NOMO-1 (cell line): ENCODE data around the gene PKP3.
"Not testable (repeated sequence)": the region's sequence is repeated elsewhere in the genome, so short reads cannot be mapped to it uniquely, and the experiment has no call there.

Source experiments
- DNase-seq, 2 experiments: peaks; one replicate each; lab custom pipeline; 2025; ENCODE audit not compliant: unreplicated experiment in 2 of 2; lab: John Stamatoyannopoulos, UW

Gene PKP3

GRCh38 chr11:394858-395655, 1.0 kb downstream of the PKP3 start:
- no peak for DNase-seq

- DNase-seq: no peak
Measured at GRCh38 chr11:395866-396265, 1.9 kb downstream of the PKP3 start.

GRCh38 chr11:396511-396947, 2.5 kb downstream of the PKP3 start:
- peak in 1 of 2 experiments; percentile 31 for DNase-seq

GRCh38 chr11:396948-397548, 3.0 kb downstream of the PKP3 start:
- DNase-seq: peak; percentile 72 to 75

GRCh38 chr11:398826-399225, 4.8 kb downstream of the PKP3 start:
- peak in 1 of 2 experiments; percentile 20 for DNase-seq

- DNase-seq: no peak
Measured at GRCh38 chr11:399731-400211, 5.8 kb downstream of the PKP3 start.

- no peak for DNase-seq
Measured at GRCh38 chr11:400241-400689, 6.3 kb downstream of the PKP3 start.

GRCh38 chr11:401196-401595, 7.2 kb downstream of the PKP3 start:
- not testable (repeated sequence) for DNase-seq

GRCh38 chr11:403021-403760, 9.2 kb downstream of the PKP3 start:
- no peak for DNase-seq

- no peak for DNase-seq
Measured at GRCh38 chr11:403761-404431, 9.9 kb downstream of the PKP3 start.

GRCh38 chr11:404551-405264, 10.7 kb downstream of the PKP3 start:
- DNase-seq: no peak

- no peak for DNase-seq
Measured at GRCh38 chr11:405323-405953, 11.4 kb downstream of the PKP3 start.

- no peak for DNase-seq
Measured at GRCh38 chr11:405954-406795, 12.2 kb downstream of the PKP3 start.

GRCh38 chr11:406796-407650, 13.0 kb downstream of the PKP3 start:
- DNase-seq: peak; percentile 88 to 89

- DNase-seq: no peak
Measured at GRCh38 chr11:407651-408123, 13.7 kb downstream of the PKP3 start.

GRCh38 chr11:408154-409007, 14.4 kb downstream of the PKP3 start:
- DNase-seq: no peak
